HG03457 (cell line): ENCODE measurements around the gene ZBP1.

Source experiments
- ATAC-seq: cut with Tn5 transposase; IDR thresholded peaks from one replicate; pipeline ENCODE4 v1.9.1; 2021; ENCODE audit warnings: moderate number of reproducible peaks; ENCODE audit not compliant: unreplicated experiment

Gene ZBP1

GRCh38 chr20:57620274-57620990 is at the start of gene ZBP1:
Gene ZBP1 (minus strand): TSS chr20:57620426. CDS start chr20:57620295, 131 bp downstream.
- peak; percentile 35 for ATAC-seq

- ATAC-seq, result no peak
Observed at GRCh38 chr20:57669632-57670031, 49.4 kb upstream of the ZBP1 start.

- no peak for ATAC-seq
Observed at GRCh38 chr20:57667924-57668782, 47.9 kb upstream of the ZBP1 start.

GRCh38 chr20:57667388-57667787 is 47.2 kb upstream of the ZBP1 start:
- no peak for ATAC-seq

- ATAC-seq, result no peak
Observed at GRCh38 chr20:57666834-57667157, 46.6 kb upstream of the ZBP1 start.

- ATAC-seq, result no peak
Observed at GRCh38 chr20:57666106-57666833, 46.0 kb upstream of the ZBP1 start.

GRCh38 chr20:57665589-57665971 is 45.4 kb upstream of the ZBP1 start:
- ATAC-seq, result no peak

GRCh38 chr20:57664924-57665588 is 44.8 kb upstream of the ZBP1 start:
- no peak for ATAC-seq

GRCh38 chr20:57664476-57664875 is 44.2 kb upstream of the ZBP1 start:
- ATAC-seq, result no peak

GRCh38 chr20:57663681-57664451 is 43.6 kb upstream of the ZBP1 start:
- no peak for ATAC-seq

GRCh38 chr20:57663241-57663640 is 43.0 kb upstream of the ZBP1 start:
- no peak for ATAC-seq

GRCh38 chr20:57662456-57663240 is 42.4 kb upstream of the ZBP1 start:
- no peak for ATAC-seq

- ATAC-seq, result no peak
Observed at GRCh38 chr20:57661746-57662455, 41.7 kb upstream of the ZBP1 start.

- ATAC-seq, result no peak
Observed at GRCh38 chr20:57660922-57661745, 40.9 kb upstream of the ZBP1 start.

GRCh38 chr20:57660181-57660921 is 40.1 kb upstream of the ZBP1 start:
- no peak for ATAC-seq

- no peak for ATAC-seq
Observed at GRCh38 chr20:57659517-57660180, 39.4 kb upstream of the ZBP1 start.
